Endothelial cell of umbilical vein (primary cell): ENCODE measurements around the gene EDDM3A. TPM values are rescaled to one million over a fixed set of nuclear protein-coding genes. Genes with fewer than 3 reads are reported as not detected.

Experiments
- BruUV-seq: library from RNA; stranded (reverse); fragments of 400-500 nt; replicated peaks from 2 replicates; lab custom pipeline; 2021; lab: Mats Ljungman, UMichigan
- CTCF ChIA-PET: fragments of 300-600, 350-600 bp; sonication (Branson Sonifier 250); formaldehyde crosslinking; loops from one replicate; lab custom pipeline; 2021; ENCODE audit warnings: antibody characterized with exemption, inconsistent platforms; lab: Charles Lee
- POLR2A ChIA-PET: fragments of 300-600, 350-600 bp; sonication (Branson Sonifier 250); formaldehyde crosslinking; loops from one replicate; lab custom pipeline; 2021; ENCODE audit warnings: antibody characterized with exemption, inconsistent platforms; lab: Charles Lee
- DNase-seq: peaks from one replicate; pipeline ENCODE4 v3.0.0-alpha.2; 2011; ENCODE audit warnings: low read depth, low spot score
- FAIRE-seq: peaks from 2 replicates; lab custom pipeline; 2011; peaks lifted over from hg19 to GRCh38; lab: Jason Lieb, UNC
- H2AFZ ChIP-seq: 2 replicates; pipeline ENCODE4 v1.6.0; 2012; ENCODE audit warnings: low read depth, low read length, control low read depth, inconsistent platforms
- H3K27ac ChIP-seq: 2 replicates; pipeline ENCODE4 v1.5.1; 2011; ENCODE audit warnings: low read depth, mild to moderate bottlenecking, control low read depth, low read length, moderate library complexity; ENCODE audit not compliant: insufficient read depth
- H3K27me3 ChIP-seq, 2 experiments: 2 replicates each; pipeline versions ENCODE4 v1.6.0 to v1.6.1; 2011; ENCODE audit warnings: low read length in 2 of 2, mixed read lengths in 1 of 2; ENCODE audit not compliant: control insufficient read depth in 2 of 2, insufficient read depth in 2 of 2
- H3K36me3 ChIP-seq, 2 experiments: 2 replicates in 1 of 2; 3 replicates in 1 of 2; pipeline ENCODE4 v1.5.1; 2011; ENCODE audit warnings: low read length in 2 of 2, mild to moderate bottlenecking in 1 of 2, moderate library complexity in 1 of 2; ENCODE audit not compliant: control insufficient read depth in 2 of 2, insufficient read depth in 2 of 2; ENCODE audit errors: extremely low read depth in 1 of 2
- H3K4me1 ChIP-seq: 3 replicates; pipeline ENCODE4 v1.5.1; 2011; ENCODE audit warnings: mild to moderate bottlenecking, low read length; ENCODE audit not compliant: control insufficient read depth, insufficient read depth; ENCODE audit errors: extremely low read depth
- H3K4me2 ChIP-seq: 2 replicates; pipeline ENCODE4 v1.6.1; 2011; ENCODE audit warnings: low read length, control low read depth, mixed read lengths; ENCODE audit not compliant: insufficient read depth
- H3K4me3 ChIP-seq, 3 experiments: fragments of 200-600 bp in 1 of 3; sonication (generic), shearing (Covaris generic) in 1 of 3; replicated peaks in 1 of 3; 2 replicates each; pipeline ENCODE4 v1.5.1; 2011 to 2016; ENCODE audit warnings: control low read depth in 3 of 3, low read length in 3 of 3, mild to moderate bottlenecking in 2 of 3, inconsistent platforms in 1 of 3, low read depth in 1 of 3, moderate library complexity in 1 of 3; ENCODE audit not compliant: insufficient read depth in 1 of 3
- H3K79me2 ChIP-seq: 2 replicates; pipeline ENCODE4 v1.6.0; 2012; ENCODE audit warnings: low read length, inconsistent platforms; ENCODE audit not compliant: control insufficient read depth, insufficient read depth
- H3K9ac ChIP-seq: replicated peaks from 2 replicates; pipeline ENCODE3; 2011; ENCODE audit warnings: low read length, control low read depth; ENCODE audit not compliant: insufficient read depth; ENCODE audit errors: extremely low read depth
- H3K9me1 ChIP-seq: replicated peaks from 3 replicates; pipeline ENCODE4 v1.6.0; 2011; ENCODE audit warnings: mild to moderate bottlenecking, low read length; ENCODE audit not compliant: control insufficient read depth, insufficient read depth; ENCODE audit errors: extremely low read depth
- H3K9me3 ChIP-seq: replicated peaks from 2 replicates; pipeline ENCODE4 v1.5.1; 2012; ENCODE audit warnings: low read length, inconsistent platforms; ENCODE audit not compliant: control insufficient read depth, insufficient read depth
- H4K20me1 ChIP-seq: replicated peaks from 2 replicates; pipeline ENCODE3; 2011; ENCODE audit warnings: mild to moderate bottlenecking, low read length; ENCODE audit not compliant: control insufficient read depth, insufficient read depth; ENCODE audit errors: extremely low read depth
- CTCF ChIP-seq, 2 donors: IDR thresholded peaks; 1 replicate in 1 of 2; 2 replicates in 1 of 2; pipeline ENCODE4 v1.5.1; 2011; ENCODE audit warnings: low read length in 2 of 2, mild to moderate bottlenecking in 2 of 2, moderate library complexity in 2 of 2, control low read depth in 1 of 2, inconsistent platforms in 1 of 2, low read depth in 1 of 2; ENCODE audit not compliant: insufficient read depth in 1 of 2; ENCODE audit errors: extremely low read depth in 1 of 2
- EZH2 ChIP-seq: IDR thresholded peaks from 2 replicates; pipeline ENCODE4 v1.6.1; 2012; ENCODE audit warnings: borderline replicate concordance, low read depth, mild to moderate bottlenecking, moderate library complexity, low read length, inconsistent platforms; ENCODE audit not compliant: severe bottlenecking
- FOS ChIP-seq: IDR thresholded peaks from 2 replicates; pipeline ENCODE4 v1.6.1; 2011; ENCODE audit warnings: mild to moderate bottlenecking, low read length, moderate library complexity, borderline replicate concordance; ENCODE audit not compliant: insufficient read depth
- GATA2 ChIP-seq: IDR thresholded peaks from 2 replicates; pipeline ENCODE4 v1.7.0; 2011; ENCODE audit warnings: low read depth, mild to moderate bottlenecking, moderate library complexity, mixed read lengths, low read length; ENCODE audit not compliant: insufficient read length, insufficient read depth
- JUN ChIP-seq: IDR thresholded peaks from 2 replicates; pipeline ENCODE4 v1.6.1; 2011; ENCODE audit warnings: borderline replicate concordance, low read depth; ENCODE audit not compliant: insufficient read length, insufficient read depth
- MYC ChIP-seq: IDR thresholded peaks from one replicate; pipeline ENCODE4 v1.6.1; 2011; ENCODE audit warnings: mild to moderate bottlenecking, low read depth, low read length
- POLR2A ChIP-seq: IDR thresholded peaks from 2 replicates; pipeline ENCODE4 v1.6.1; 2012; ENCODE audit warnings: low read depth, mild to moderate bottlenecking, control low read depth, low read length
- POLR2AphosphoS5 ChIP-seq: IDR thresholded peaks from 2 replicates; pipeline ENCODE4 v1.6.1; 2012; ENCODE audit warnings: low read depth, mild to moderate bottlenecking, control low read depth, low read length, moderate library complexity; ENCODE audit not compliant: insufficient read depth
- dilution Hi-C: fragments of 300-500 bp; cut with MboI; formaldehyde crosslinking; loops from one replicate; pipeline ENCODE4 v1.15.0; 2019; ENCODE audit warnings: low sequenced_read_pairs; ENCODE audit not compliant: extremely low pct_ligation_motif_present
- intact Hi-C: fragments of 100-400 bp; cut with micrococcal nuclease; formaldehyde crosslinking; loops from one replicate; pipeline ENCODE4 v1.10.0; 2022
- polyA plus RNA-seq, 4 experiments: library from polyadenylated mRNA; depleted of rRNA in 3 of 4; stranded (reverse) in 3 of 4; unstranded in 1 of 4; fragments of >200 nt; gene quantifications; 2 replicates each; pipeline versions ENCODE4 v1.2.1 to v1.2.3, GENCODE V29; 2011 to 2012; ENCODE audit warnings: missing spikeins in 1 of 4
- total RNA-seq: library from RNA; stranded (reverse); gene quantifications from 2 replicates; pipeline ENCODE4 v1.2.3, GENCODE V29; 2021
- TF ChIP-seq, protein P1 (sequence below): IDR thresholded peaks from 2 replicates; pipeline ENCODE4 v1.6.1; 2011; ENCODE audit not compliant: insufficient read depth, insufficient read length

The EDDM3A gene
- total and polyA plus RNA-seq, 2 donors (not counting 3 experiments of a cell fraction or from before 2014, with no cell fraction given) = not detected

DNA sequence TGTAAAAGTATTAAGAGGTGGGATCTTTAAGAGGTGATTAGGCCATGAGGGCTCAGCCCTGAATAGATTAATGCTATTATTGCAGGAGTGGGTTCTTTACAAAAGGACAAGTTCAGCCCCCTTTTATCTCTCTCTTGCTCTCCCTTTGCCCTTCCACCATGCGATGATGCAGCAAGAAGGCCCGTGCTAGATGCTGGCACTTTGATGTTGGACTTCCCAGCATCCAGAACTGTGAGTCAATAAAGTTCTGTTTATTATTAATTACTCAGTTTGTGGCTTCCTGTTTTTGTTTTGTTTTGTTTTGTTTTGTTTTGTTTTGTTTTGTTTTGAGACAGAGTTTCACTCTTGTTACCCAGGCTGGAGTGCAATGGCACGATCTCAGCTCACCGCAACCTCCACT lies 46.9 kb downstream of the EDDM3A start:
- H3K4me2 ChIP-seq = no peak overlapping the region
- H3K27ac ChIP-seq = no peak overlapping the region
- no peaks in the 10 kb centered on the region for H3K79me2 ChIP-seq
- no TSS peak for BruUV-seq
- ChIA-PET CTCF (no interaction called here), POLR2A (no interaction called here)
- no peak overlapping the region for H3K4me3 ChIP-seq
- H3K36me3 ChIP-seq = no peaks in the 10 kb centered on the region
- no peaks in the 10 kb centered on the region for H3K9me3 ChIP-seq
- H4K20me1 ChIP-seq = no peaks in the 10 kb centered on the region
- TF ChIP-seq CTCF (IDR thresholded peaks at IDR 0.05; ENCODE audit: extremely low read depth in 1 of 2, insufficient read depth in 1 of 2, low read depth in 1 of 2, low read length in 2 of 2) (no peak), POLR2A (no peak), EZH2 (no peak), FOS (no peak), POLR2AphosphoS5 (no peak), JUN (no peak), MYC (no peak), GATA2 (no peak)
- TF ChIP-seq, protein P1, sequence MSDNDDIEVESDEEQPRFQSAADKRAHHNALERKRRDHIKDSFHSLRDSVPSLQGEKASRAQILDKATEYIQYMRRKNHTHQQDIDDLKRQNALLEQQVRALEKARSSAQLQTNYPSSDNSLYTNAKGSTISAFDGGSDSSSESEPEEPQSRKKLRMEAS = no peak
- H3K27me3 ChIP-seq = no peaks in the 10 kb centered on the region
- no peak for DNase-seq
- H3K4me1 ChIP-seq = peaks cover 18% of the 10 kb centered on the region
- intact Hi-C loops (no loop called here), dilution Hi-C loops (no loop called here)
- H2AFZ ChIP-seq = no peak overlapping the region
- H3K9ac ChIP-seq = no peak overlapping the region
- H3K9me1 ChIP-seq = no peaks in the 10 kb centered on the region
- FAIRE-seq = no peak
